Peyer's patch (tissue), 4 donors: ENCODE data around the gene CALD1. TPM values are rescaled to one million over a fixed set of nuclear protein-coding genes. Genes with fewer than 3 reads are reported as not detected.

ENCODE experiments used
- DNase-seq, 3 donors: peaks; one replicate each; pipeline ENCODE4 v3.0.0-alpha.2; 2017 to 2019
- H3K27ac ChIP-seq, 4 donors: fragments of 200-600 bp; sonication (generic); one replicate each; pipeline ENCODE4 v1.5.1; 2016 to 2019
- H3K27me3 ChIP-seq, 2 donors: fragments of 200-600 bp; sonication (generic); one replicate each; pipeline ENCODE4 v1.5.1; 2019
- H3K36me3 ChIP-seq, 3 donors: fragments of 200-600 bp; sonication (generic); one replicate each; pipeline ENCODE4 v1.5.1; 2016 to 2019
- H3K4me1 ChIP-seq, 4 donors: fragments of 200-600 bp; sonication (generic); one replicate each; pipeline ENCODE4 v1.5.1; 2016 to 2019
- H3K4me3 ChIP-seq, 4 donors: fragments of 200-600 bp; sonication (generic); 1 replicate in 3 of 4; 2 replicates in 1 of 4; pipeline ENCODE4 v1.5.1; 2016 to 2019; ENCODE audit warnings: mild to moderate bottlenecking in 1 of 4
- H3K9me3 ChIP-seq, 4 donors: fragments of 200-600 bp; sonication (generic); one replicate each; pipeline ENCODE4 v1.5.1; 2016 to 2019; ENCODE audit warnings: mild to moderate bottlenecking in 1 of 4
- CTCF ChIP-seq, 6 experiments: fragments of 450-650 bp in 4 of 6; fragments of 200-600 bp in 2 of 6; sonication (generic) in 1 of 6; IDR thresholded peaks; one replicate each; pipeline ENCODE4 v1.5.1; 2017 to 2019; ENCODE audit warnings: antibody characterized with exemption in 6 of 6, mild to moderate bottlenecking in 3 of 6, moderate library complexity in 1 of 6
- POLR2A ChIP-seq, 2 donors: fragments of 450-650 bp; IDR thresholded peaks; one replicate each; pipeline ENCODE4 v1.5.1; 2017; ENCODE audit warnings: antibody characterized with exemption in 2 of 2, mild to moderate bottlenecking in 2 of 2, moderate library complexity in 2 of 2
- total RNA-seq, 4 donors: library from RNA; depleted of rRNA; stranded (reverse); fragments of >200 nt; gene quantifications; one replicate each; pipeline ENCODE4 v1.1.0, GENCODE V29; 2016

The CALD1 gene
- total RNA-seq, 4 donors from 2014 or later: 39.2 to 536 (median 83.1) TPM

- Histone ChIP-seq H3K4me3 (no peak overlapping the region), H3K27ac (peak overlapping the region; percentile 18 to 59 (median 22)), H3K9me3 (no peaks in the 10 kb centered on the region), H3K27me3 (no peaks in the 10 kb centered on the region), H3K36me3 (no peaks in the 10 kb centered on the region), H3K4me1 (no peaks in the 10 kb centered on the region)
- TF ChIP-seq CTCF (IDR thresholded peaks at IDR 0.05) (no peak), POLR2A (IDR thresholded peaks at IDR 0.05) (no peak)
- DNase-seq: peak in 2 of 3 donors; percentile 60 to 67
Observed at GRCh38 chr7:134766779-134767519, 12.5 kb upstream of the CALD1 start.

GRCh38 chr7:134767520-134768168 lies 11.8 kb upstream of the CALD1 start:
- H3K27me3 ChIP-seq: no peaks in the 10 kb centered on the region
- no peaks in the 10 kb centered on the region for H3K36me3 ChIP-seq
- H3K4me3 ChIP-seq: no peak overlapping the region
- peak overlapping the region in 3 of 4 donors; percentile 18 to 59 (median 19) for H3K27ac ChIP-seq
- DNase-seq: peak in 2 of 3 donors; percentile 54 to 57
- TF ChIP-seq CTCF (IDR thresholded peaks at IDR 0.05): no peak
- TF ChIP-seq POLR2A (IDR thresholded peaks at IDR 0.05): no peak
- no peaks in the 10 kb centered on the region for H3K4me1 ChIP-seq
- no peaks in the 10 kb centered on the region for H3K9me3 ChIP-seq

- Histone ChIP-seq H3K9me3 (no peaks in the 10 kb centered on the region), H3K4me3 (no peak overlapping the region), H3K27me3 (no peaks in the 10 kb centered on the region), H3K27ac (peak overlapping the region in 1 of 4 donors; percentile 59), H3K4me1 (no peaks in the 10 kb centered on the region), H3K36me3 (no peaks in the 10 kb centered on the region)
- no peak for TF ChIP-seq POLR2A (IDR thresholded peaks at IDR 0.05)
- TF ChIP-seq CTCF (IDR thresholded peaks at IDR 0.05): no peak
- no peak for DNase-seq
Observed at GRCh38 chr7:134768243-134768642, 11.2 kb upstream of the CALD1 start.

GRCh38 chr7:134770676-134771075 lies 8.8 kb upstream of the CALD1 start:
- DNase-seq: no peak
- Histone ChIP-seq H3K27ac (no peak overlapping the region), H3K27me3 (no peaks in the 10 kb centered on the region), H3K9me3 (no peaks in the 10 kb centered on the region), H3K4me1 (no peaks in the 10 kb centered on the region), H3K36me3 (no peaks in the 10 kb centered on the region), H3K4me3 (no peak overlapping the region)
- TF ChIP-seq POLR2A (IDR thresholded peaks at IDR 0.05): no peak
- no peak for TF ChIP-seq CTCF (IDR thresholded peaks at IDR 0.05)

GRCh38 chr7:134771111-134771510 lies 8.3 kb upstream of the CALD1 start:
- H3K27ac ChIP-seq: no peak overlapping the region
- DNase-seq: no peak
- TF ChIP-seq POLR2A (IDR thresholded peaks at IDR 0.05) (no peak), CTCF (IDR thresholded peaks at IDR 0.05) (no peak)
- no peaks in the 10 kb centered on the region for H3K36me3 ChIP-seq
- H3K27me3 ChIP-seq: no peaks in the 10 kb centered on the region
- no peak overlapping the region for H3K4me3 ChIP-seq
- no peaks in the 10 kb centered on the region for H3K4me1 ChIP-seq
- no peaks in the 10 kb centered on the region for H3K9me3 ChIP-seq
